Kidney tubule cell (primary cell): ENCODE results near the gene RPH3AL.
"Not testable (repeated sequence)": the region's sequence is repeated elsewhere in the genome, so short reads cannot be mapped to it uniquely, and the experiment has no call there.

ENCODE experiments used
- DNase-seq: peaks from one replicate; pipeline ENCODE4 v3.0.0-alpha.2; 2018; ENCODE audit warnings: low spot score

The RPH3AL gene

GRCh38 chr17:260944-261343 is 91.7 kb downstream of the RPH3AL start:
- no peak for DNase-seq

- no peak for DNase-seq
Measured at GRCh38 chr17:260031-260791, 92.4 kb downstream of the RPH3AL start.

GRCh38 chr17:259341-259976 is 93.1 kb downstream of the RPH3AL start:
- DNase-seq = no peak

- no peak for DNase-seq
Measured at GRCh38 chr17:258906-259305, 93.7 kb downstream of the RPH3AL start.

GRCh38 chr17:258045-258734 is 94.4 kb downstream of the RPH3AL start:
- DNase-seq = no peak

GRCh38 chr17:253091-253846 is 99.3 kb downstream of the RPH3AL start:
- no peak for DNase-seq

GRCh38 chr17:252456-252855 is 100.2 kb downstream of the RPH3AL start:
- DNase-seq = no peak

GRCh38 chr17:251531-251930 is 101.1 kb downstream of the RPH3AL start:
- DNase-seq = no peak

- no peak for DNase-seq
Measured at GRCh38 chr17:250487-251300, 101.9 kb downstream of the RPH3AL start.

- no peak for DNase-seq
Measured at GRCh38 chr17:249236-249993, 103.2 kb downstream of the RPH3AL start.

- DNase-seq = no peak
Measured at GRCh38 chr17:248337-249235, 104.0 kb downstream of the RPH3AL start.

- DNase-seq = no peak
Measured at GRCh38 chr17:247767-248166, 104.8 kb downstream of the RPH3AL start.

- no peak for DNase-seq
Measured at GRCh38 chr17:246851-247421, 105.7 kb downstream of the RPH3AL start.

GRCh38 chr17:246226-246625 is 106.4 kb downstream of the RPH3AL start:
- DNase-seq = no peak

- DNase-seq = no peak
Measured at GRCh38 chr17:245611-246010, 107.0 kb downstream of the RPH3AL start.

GRCh38 chr17:245020-245419 is 107.6 kb downstream of the RPH3AL start:
- no peak for DNase-seq

GRCh38 chr17:243924-244323 is 108.7 kb downstream of the RPH3AL start:
- not testable (repeated sequence) for DNase-seq

- DNase-seq = no peak
Measured at GRCh38 chr17:238964-239259, 113.7 kb downstream of the RPH3AL start.
